GM12878 (cell line): ENCODE measurements around the gene GADL1. TPM values are rescaled to one million over a fixed set of nuclear protein-coding genes. Genes with fewer than 3 reads are reported as not detected.

ENCODE experiments used
- ATAC-seq: fragments of 200-7000 bp; cut with Tn5 transposase; 3 replicates; pipeline ENCODE4 v1.9.1; 2020; ENCODE audit warnings: mild to moderate bottlenecking, moderate library complexity
- BruUV-seq: library from RNA; stranded (reverse); fragments of 400-500 nt; replicated peaks from 2 replicates; lab custom pipeline; 2021; lab: Mats Ljungman, UMichigan
- CTCF ChIA-PET: fragments of 300-600 bp; sonication (Branson Sonifier 250); formaldehyde crosslinking; extraction: SDS; loops from one replicate; lab custom pipeline; 2021; ENCODE audit warnings: inconsistent platforms; lab: Yijun Ruan, JAX
- POLR2A ChIA-PET: fragments of 350-600 bp; formaldehyde crosslinking; extraction: SDS; loops from one replicate; lab custom pipeline; 2021; ENCODE audit warnings: inconsistent platforms; lab: Charles Lee
- RAD21 ChIA-PET: fragments of 300-600 bp; sonication (Branson Sonifier 250); formaldehyde crosslinking; loops from one replicate; lab custom pipeline; 2023; ENCODE audit warnings: antibody characterized with exemption; ENCODE audit not compliant: unreplicated experiment; lab: Charles Lee
- SMC1A ChIA-PET: fragments of 300-600 bp; sonication (Branson Sonifier 250); formaldehyde crosslinking; loops from one replicate; lab custom pipeline; 2023; ENCODE audit not compliant: unreplicated experiment, uncharacterized antibody; lab: Charles Lee
- DNase-seq: peaks from one replicate; pipeline ENCODE4 v3.0.0-alpha.2; 2011; ENCODE audit warnings: low read depth, low spot score
- FAIRE-seq: peaks from 3 replicates; lab custom pipeline; 2011; peaks lifted over from hg19 to GRCh38; lab: Jason Lieb, UNC
- H2AFZ ChIP-seq: 2 replicates; pipeline ENCODE4 v1.6.0; 2011; ENCODE audit warnings: low read depth, low read length, control low read depth; ENCODE audit not compliant: control insufficient read depth
- H3K27ac ChIP-seq: 2 replicates; pipeline ENCODE4 v1.5.1; 2011; ENCODE audit warnings: control low read depth; ENCODE audit not compliant: control insufficient read depth, insufficient read depth
- H3K27me3 ChIP-seq, 2 experiments: replicated peaks in 1 of 2; 2 replicates each; pipeline versions ENCODE4 v1.6.0 to v1.6.1; 2011; ENCODE audit warnings: low read length in 1 of 2; ENCODE audit not compliant: control insufficient read depth in 2 of 2, insufficient read depth in 2 of 2
- H3K36me3 ChIP-seq, 2 experiments: 2 replicates each; pipeline ENCODE4 v1.5.1; 2011; ENCODE audit warnings: low read length in 1 of 2; ENCODE audit not compliant: control insufficient read depth in 2 of 2, insufficient read depth in 2 of 2
- H3K4me1 ChIP-seq: 2 replicates; pipeline ENCODE4 v1.6.1; 2011; ENCODE audit warnings: mild to moderate bottlenecking, low read length, moderate library complexity, mixed read lengths; ENCODE audit not compliant: control insufficient read depth, insufficient read depth
- H3K4me2 ChIP-seq: 2 replicates; pipeline ENCODE4 v1.6.0; 2011; ENCODE audit warnings: control low read depth; ENCODE audit not compliant: control insufficient read depth, insufficient read depth
- H3K4me3 ChIP-seq: fragments of 200-600 bp; sonication (generic); 2 replicates; pipeline ENCODE4 v1.5.1; 2016
- H3K79me2 ChIP-seq: 2 replicates; pipeline ENCODE4 v1.6.0; 2011; ENCODE audit warnings: low read length; ENCODE audit not compliant: control insufficient read depth, insufficient read depth
- H3K9ac ChIP-seq: 2 replicates; pipeline ENCODE4 v1.8.0; 2011; ENCODE audit warnings: low read length, control low read depth, mixed read lengths; ENCODE audit not compliant: control insufficient read depth, insufficient read depth
- H3K9me3 ChIP-seq: replicated peaks from 3 replicates; pipeline ENCODE4 v1.5.1; 2011; ENCODE audit warnings: mild to moderate bottlenecking, low read length; ENCODE audit not compliant: control insufficient read depth, insufficient read depth
- H4K20me1 ChIP-seq: 2 replicates; pipeline ENCODE4 v1.6.0; 2011; ENCODE audit not compliant: control insufficient read depth, insufficient read depth
- BRCA1 ChIP-seq: IDR thresholded peaks from 2 replicates; pipeline ENCODE4 v1.6.1; 2011; ENCODE audit warnings: low read depth, low read length, improper control_type of control experiment
- CEBPB ChIP-seq, 2 experiments: fragments of 150-350 bp in 1 of 2; IDR thresholded peaks; 2 replicates each; pipeline ENCODE4 v1.6.1; 2012 to 2014; ENCODE audit warnings: low read depth in 2 of 2, low read length in 2 of 2, borderline replicate concordance in 1 of 2, inconsistent platforms in 1 of 2
- LARP7 ChIP-seq: fragments of 450-650 bp; IDR thresholded peaks from 2 replicates; pipeline ENCODE4 v1.6.1; 2017; ENCODE audit warnings: mild to moderate bottlenecking
- MYC ChIP-seq: IDR thresholded peaks from 2 replicates; pipeline ENCODE4 v1.6.1; 2011; ENCODE audit warnings: mild to moderate bottlenecking, low read length, moderate library complexity, inconsistent platforms; ENCODE audit not compliant: insufficient read depth, insufficient replicate concordance, insufficient read length, severe bottlenecking
- NBN ChIP-seq: fragments of 450-650 bp; IDR thresholded peaks from 2 replicates; pipeline ENCODE4 v1.6.1; 2016
- NFXL1 ChIP-seq: fragments of 450-650 bp; IDR thresholded peaks from 2 replicates; pipeline ENCODE4 v1.6.1; 2017; ENCODE audit warnings: antibody characterized with exemption, mild to moderate bottlenecking, borderline replicate concordance
- RFX5 ChIP-seq: IDR thresholded peaks from 2 replicates; pipeline ENCODE4 v1.6.1; 2011; ENCODE audit warnings: low read depth, low read length, improper control_type of control experiment
- STAT3 ChIP-seq: IDR thresholded peaks from 2 replicates; pipeline ENCODE4 v1.6.1; 2011; ENCODE audit warnings: low read depth, low read length, improper control_type of control experiment
- USF1 ChIP-seq: IDR thresholded peaks from 2 replicates; pipeline ENCODE4 v1.6.1; 2011; ENCODE audit warnings: borderline replicate concordance, low read depth, mild to moderate bottlenecking, moderate library complexity, mixed read lengths, low read length; ENCODE audit not compliant: insufficient read depth; ENCODE audit errors: extremely low read length
- ZBED1 ChIP-seq: IDR thresholded peaks from 2 replicates; pipeline ENCODE4 v1.6.1; 2016; ENCODE audit warnings: borderline replicate concordance
- ZBTB33 ChIP-seq: fragments of 450-650 bp; IDR thresholded peaks from 2 replicates; pipeline ENCODE4 v1.6.1; 2017; ENCODE audit warnings: mild to moderate bottlenecking
- ZBTB40 ChIP-seq: fragments of 450-650 bp; IDR thresholded peaks from 2 replicates; pipeline ENCODE4 v1.6.1; 2016; ENCODE audit warnings: mild to moderate bottlenecking, moderate library complexity, borderline replicate concordance
- ZNF687 ChIP-seq: fragments of 450-650 bp; IDR thresholded peaks from 2 replicates; pipeline ENCODE4 v1.6.1; 2017; ENCODE audit warnings: mild to moderate bottlenecking, moderate library complexity
- WGBS: methylation state at CpG from one replicate; pipeline ENCODE4 v1.1.6; 2016; ENCODE audit warnings: low lambda C conversion rate; ENCODE audit not compliant: insufficient replicate concordance, insufficient coverage; ENCODE audit errors: missing lambda C conversion rate; 5-methylcytosine and 5-hydroxymethylcytosine counted together
- in situ Hi-C: fragments of 300-500 bp; cut with MboI; formaldehyde crosslinking; loops from 9 replicates; pipeline ENCODE4 v1.14.3; 2018; ENCODE audit warnings: mixed read lengths
- intact Hi-C: fragments of 100-400 bp; cut with micrococcal nuclease; formaldehyde crosslinking; loops from one replicate; pipeline ENCODE4 v1.14.2; 2022; ENCODE audit not compliant: unreplicated experiment
- polyA plus RNA-seq, 11 experiments: library from polyadenylated mRNA; depleted of rRNA in 4 of 11; unstranded in 6 of 11; stranded (reverse) in 5 of 11; fragments of >200 nt; fragmentation: Nextera tagmentation in 4 of 11; fragmentation: Illumina TruSeq in 1 of 11; extraction: Ambion mirVana in 4 of 11; extraction: Trizol in 1 of 11; gene quantifications; 1 replicate in 1 of 11; 2 replicates in 10 of 11; pipeline versions ENCODE4 v1.2.1 to v1.2.3, GENCODE V29; 2011 to 2016; ENCODE audit warnings: inconsistent platforms in 2 of 11, missing spikeins in 2 of 11, low read depth in 1 of 11
- total RNA-seq, 4 experiments: library from RNA; depleted of rRNA in 3 of 4; stranded (reverse); fragments of >200 nt in 3 of 4; fragmentation: Illumina TruSeq in 1 of 4; extraction: Trizol in 1 of 4; gene quantifications; 2 replicates each; pipeline versions ENCODE4 v1.2.1 to v1.2.3, GENCODE V29; 2013 to 2021

The GADL1 gene
- total and polyA plus RNA-seq, 10 of the 15 experiments (the other 5 are each of a cell fraction or from before 2014, with no cell fraction given): 0.04 TPM; not detected in 9

GRCh38 chr3:30944124-30944523 is 49.7 kb upstream of the GADL1 start:
- H3K36me3 ChIP-seq: no peaks in the 10 kb centered on the region
- 6% methylated on average over 2 of the region's 2 CpGs for WGBS
- in situ Hi-C loops (no loop called here), intact Hi-C loops (no loop called here)
- no peak for ATAC-seq
- ChIA-PET RAD21 (interaction anchor here (0.7 kb wide), 1 partner anchor 331 kb away, joined by 3 read pairs; no protein-coding TSS in a partner anchor), POLR2A (interaction anchor here (0.7 kb wide), 1 partner anchor 85 kb away, joined by 5 read pairs; no protein-coding TSS in a partner anchor), SMC1A (no interaction called here), CTCF (interaction anchor here (1.7 kb wide), 1 partner anchor 10 kb away, joined by 7 read pairs; no protein-coding TSS in a partner anchor)
- no peak overlapping the region for H3K27ac ChIP-seq
- no peak overlapping the region for H3K9ac ChIP-seq
- no peak overlapping the region for H3K4me3 ChIP-seq
- H3K4me2 ChIP-seq: no peak overlapping the region
- H2AFZ ChIP-seq: no peak overlapping the region
- H4K20me1 ChIP-seq: no peaks in the 10 kb centered on the region
- no peak for FAIRE-seq
- DNase-seq: no peak
- H3K27me3 ChIP-seq: no peaks in the 10 kb centered on the region; a peak in 1 of 4 replicates
- H3K9me3 ChIP-seq: no peaks in the 10 kb centered on the region; the same call in 2 of the 3 replicates
- no TSS peak for BruUV-seq
- H3K79me2 ChIP-seq: no peaks in the 10 kb centered on the region
- no peaks in the 10 kb centered on the region for H3K4me1 ChIP-seq
- no peak for TF ChIP-seq ZBED1
- no peak for TF ChIP-seq BRCA1
- no peak for TF ChIP-seq ZBTB33
- TF ChIP-seq ZBTB40: no peak
- no peak for TF ChIP-seq NFXL1
- TF ChIP-seq RFX5: no peak
- no peak for TF ChIP-seq STAT3
- TF ChIP-seq USF1: no peak
- TF ChIP-seq ZNF687: no peak
- no peak for TF ChIP-seq MYC
- TF ChIP-seq CEBPB (IDR thresholded peaks at IDR 0.05; ENCODE audit: borderline replicate concordance in 1 of 2, low read depth in 2 of 2, low read length in 2 of 2): no peak
- no peak for TF ChIP-seq NBN
- no peak for TF ChIP-seq LARP7
